Neural progenitor cell (in vitro differentiated cells): ENCODE measurements around the gene RAE1. TPM values are rescaled to one million over a fixed set of nuclear protein-coding genes. Genes with fewer than 3 reads are reported as not detected.
A peak's percentile ranks its signal among the peaks of the same experiment; 100 is the strongest.
"Not testable (repeated sequence)": the region's sequence is repeated elsewhere in the genome, so short reads cannot be mapped to it uniquely, and the experiment has no call there.

Source experiments
- DNase-seq: peaks from one replicate; pipeline ENCODE4 v3.0.0-alpha.2; 2016; ENCODE audit warnings: low spot score
- H2AFZ ChIP-seq: fragments of 200-600 bp; sonication (generic); replicated peaks from 2 replicates; pipeline ENCODE4 v1.6.1; 2016; ENCODE audit warnings: antibody characterized with exemption
- H3F3A ChIP-seq: fragments of 200-600 bp; sonication (generic); 2 replicates; pipeline ENCODE4 v1.6.1; 2016; ENCODE audit warnings: antibody characterized with exemption, low read depth
- H3K27ac ChIP-seq: fragments of 200-600 bp; sonication (generic); 2 replicates; pipeline ENCODE4 v1.5.1; 2016; ENCODE audit warnings: mild to moderate bottlenecking
- H3K27me3 ChIP-seq: fragments of 200-600 bp; sonication (generic); 2 replicates; pipeline ENCODE4 v1.6.1; 2016; ENCODE audit warnings: mild to moderate bottlenecking, moderate library complexity
- H3K36me3 ChIP-seq: fragments of 200-600 bp; sonication (generic); 2 replicates; pipeline ENCODE4 v1.5.1; 2016
- H3K4me1 ChIP-seq: fragments of 200-600 bp; sonication (generic); 2 replicates; pipeline ENCODE4 v1.6.1; 2016; ENCODE audit warnings: mixed run types
- H3K4me2 ChIP-seq: fragments of 200-600 bp; sonication (generic); 2 replicates; pipeline ENCODE4 v1.6.1; 2016
- H3K4me3 ChIP-seq: fragments of 200-600 bp; sonication (generic); 2 replicates; pipeline ENCODE4 v1.5.1; 2016
- H3K79me2 ChIP-seq: fragments of 200-600 bp; sonication (generic); 2 replicates; pipeline ENCODE4 v1.6.1; 2016; ENCODE audit warnings: low read depth
- H3K9ac ChIP-seq: fragments of 200-600 bp; sonication (generic); 2 replicates; pipeline ENCODE4 v1.6.1; 2016
- H3K9me3 ChIP-seq: fragments of 200-600 bp; sonication (generic); 2 replicates; pipeline ENCODE4 v1.5.1; 2016; ENCODE audit warnings: low read depth
- H4K20me1 ChIP-seq: fragments of 200-600 bp; sonication (generic); 2 replicates; pipeline ENCODE4 v1.6.1; 2016; ENCODE audit warnings: low read depth
- H3K27ac Mint-ChIP-seq: 3 replicates; pipeline ENCODE4 v1.8.0; 2021; ENCODE audit warnings: mixed read lengths
- H3K27me3 Mint-ChIP-seq: 2 replicates; pipeline ENCODE4 v1.8.0; 2022; ENCODE audit warnings: low read depth, mild to moderate bottlenecking, inconsistent platforms, moderate library complexity, mixed read lengths; ENCODE audit not compliant: insufficient read depth
- H3K36me3 Mint-ChIP-seq: 3 replicates; pipeline ENCODE4 v1.8.0; 2021; ENCODE audit warnings: mixed read lengths
- H3K4me1 Mint-ChIP-seq: 3 replicates; pipeline ENCODE4 v1.8.0; 2021; ENCODE audit warnings: mixed read lengths
- H3K4me3 Mint-ChIP-seq: 3 replicates; pipeline ENCODE4 v1.8.0; 2021; ENCODE audit warnings: mild to moderate bottlenecking, moderate library complexity, mixed read lengths
- H3K9me3 Mint-ChIP-seq: 3 replicates; pipeline ENCODE4 v1.8.0; 2020; ENCODE audit warnings: mixed read lengths
- EZH2 ChIP-seq: fragments of 200-600 bp; sonication (generic); IDR thresholded peaks from 2 replicates; pipeline ENCODE4 v1.6.1; 2017; ENCODE audit warnings: antibody characterized with exemption, mild to moderate bottlenecking, moderate library complexity
- EZH2phosphoT487 ChIP-seq: fragments of 200-600 bp; sonication (generic); IDR thresholded peaks from 2 replicates; pipeline ENCODE4 v1.6.1; 2017; ENCODE audit warnings: antibody characterized with exemption
- total RNA-seq: library from RNA; depleted of rRNA; stranded (reverse); fragments of >200 nt; gene quantifications from 2 replicates; pipeline ENCODE4 v1.2.3, GENCODE V29; 2015; ENCODE audit warnings: low replicate concordance
- TF ChIP-seq, protein P1 (sequence below): fragments of 200-600 bp; sonication (generic); IDR thresholded peaks from 2 replicates; pipeline ENCODE4 v1.5.1; 2017; ENCODE audit warnings: antibody characterized with exemption, mild to moderate bottlenecking

Gene RAE1
- total RNA-seq, 1 donor from 2014 or later: 77.6 TPM

DNA sequence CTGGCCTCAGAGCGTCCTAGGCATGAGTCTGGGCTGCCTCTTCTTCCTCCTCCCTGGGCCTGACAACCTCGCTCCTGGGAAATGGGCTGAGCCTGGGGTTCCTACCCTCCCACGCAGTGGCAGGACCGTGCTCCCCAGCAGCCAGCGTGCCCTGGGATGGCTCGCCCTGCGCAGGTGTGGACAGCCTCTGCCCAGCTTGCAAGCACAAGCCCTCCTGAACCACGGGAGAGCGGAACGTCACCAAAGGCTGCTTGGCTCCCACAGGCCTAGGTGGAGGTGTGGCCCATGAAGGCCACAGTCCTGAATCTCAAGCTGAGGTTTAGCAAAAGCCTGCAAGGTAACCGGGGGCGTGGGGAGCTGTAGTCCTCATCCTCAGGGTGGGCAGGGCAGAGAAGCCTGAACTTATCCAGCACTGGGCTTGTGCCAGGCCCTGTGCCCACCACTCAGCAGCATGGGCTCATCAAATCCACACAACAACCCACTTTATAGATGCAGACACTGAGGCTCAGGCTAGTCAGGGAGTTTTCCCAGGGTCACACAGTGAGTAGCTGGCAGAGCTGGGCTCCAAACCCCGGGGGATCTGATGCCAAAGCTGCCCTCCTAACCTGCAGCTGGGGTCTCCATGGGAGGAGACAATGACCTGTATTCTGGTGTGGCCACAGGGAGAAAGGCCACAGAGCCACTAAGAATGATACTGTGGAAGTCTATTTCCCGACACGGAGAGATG, 65.4 kb downstream of the RAE1 start:
- H4K20me1 ChIP-seq: no peaks in the 10 kb centered on the region
- no peak overlapping the region for H3K4me3 Mint-ChIP-seq
- DNase-seq: no peak
- H3K36me3 ChIP-seq: no peaks in the 10 kb centered on the region
- H3K9ac ChIP-seq: no peak overlapping the region
- H3K27ac Mint-ChIP-seq: peak overlapping the region; percentile 55
- H3K4me3 ChIP-seq: no peak overlapping the region
- no peaks in the 10 kb centered on the region for H3K36me3 Mint-ChIP-seq
- no peak overlapping the region for H3K4me2 ChIP-seq
- H3K9me3 ChIP-seq: no peaks in the 10 kb centered on the region
- TF ChIP-seq, protein P1, sequence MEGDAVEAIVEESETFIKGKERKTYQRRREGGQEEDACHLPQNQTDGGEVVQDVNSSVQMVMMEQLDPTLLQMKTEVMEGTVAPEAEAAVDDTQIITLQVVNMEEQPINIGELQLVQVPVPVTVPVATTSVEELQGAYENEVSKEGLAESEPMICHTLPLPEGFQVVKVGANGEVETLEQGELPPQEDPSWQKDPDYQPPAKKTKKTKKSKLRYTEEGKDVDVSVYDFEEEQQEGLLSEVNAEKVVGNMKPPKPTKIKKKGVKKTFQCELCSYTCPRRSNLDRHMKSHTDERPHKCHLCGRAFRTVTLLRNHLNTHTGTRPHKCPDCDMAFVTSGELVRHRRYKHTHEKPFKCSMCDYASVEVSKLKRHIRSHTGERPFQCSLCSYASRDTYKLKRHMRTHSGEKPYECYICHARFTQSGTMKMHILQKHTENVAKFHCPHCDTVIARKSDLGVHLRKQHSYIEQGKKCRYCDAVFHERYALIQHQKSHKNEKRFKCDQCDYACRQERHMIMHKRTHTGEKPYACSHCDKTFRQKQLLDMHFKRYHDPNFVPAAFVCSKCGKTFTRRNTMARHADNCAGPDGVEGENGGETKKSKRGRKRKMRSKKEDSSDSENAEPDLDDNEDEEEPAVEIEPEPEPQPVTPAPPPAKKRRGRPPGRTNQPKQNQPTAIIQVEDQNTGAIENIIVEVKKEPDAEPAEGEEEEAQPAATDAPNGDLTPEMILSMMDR: no peak
- TF ChIP-seq EZH2phosphoT487: no peak
- TF ChIP-seq EZH2: no peak
- no peaks in the 10 kb centered on the region for H3K79me2 ChIP-seq
- no peaks in the 10 kb centered on the region for H3K27me3 ChIP-seq
- no peak overlapping the region for H3K27ac ChIP-seq
- H3K27me3 Mint-ChIP-seq: peaks cover 11% of the 10 kb centered on the region
- peaks cover 3% of the 10 kb centered on the region for H3K4me1 Mint-ChIP-seq
- H3K9me3 Mint-ChIP-seq: no peaks in the 10 kb centered on the region
- peaks cover 2% of the 10 kb centered on the region for H3K4me1 ChIP-seq
- H2AFZ ChIP-seq: no peak overlapping the region
- H3F3A ChIP-seq: peaks cover 4% of the 10 kb centered on the region

DNA sequence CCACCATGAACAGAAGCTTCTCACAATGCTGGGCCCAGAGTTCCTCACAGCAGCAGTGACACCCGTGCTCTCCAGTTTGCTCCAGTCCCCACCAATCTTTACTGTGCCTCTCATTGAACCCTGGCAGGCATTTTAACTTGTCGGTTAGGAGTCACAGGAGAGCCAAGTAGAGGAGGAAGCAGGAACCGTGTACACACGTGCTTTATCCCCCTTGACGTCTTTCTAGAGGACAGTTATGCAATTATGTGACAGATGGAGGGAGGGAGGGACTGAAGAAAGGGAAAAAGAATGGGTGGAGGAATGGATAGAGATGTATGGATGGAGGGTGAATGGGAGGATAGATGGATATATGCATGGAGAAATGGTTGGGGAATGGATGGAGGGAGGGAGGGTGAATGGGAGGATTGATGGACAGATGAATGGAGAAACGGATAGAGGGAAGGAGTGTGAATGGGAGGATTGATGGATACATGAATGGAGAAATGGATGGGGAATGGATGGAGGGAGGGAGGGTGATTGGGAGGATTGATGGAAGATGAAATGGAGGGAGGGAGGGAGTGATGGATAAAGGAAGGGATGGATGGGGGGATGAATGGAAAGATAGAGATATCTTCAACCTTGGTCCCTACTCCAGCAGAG, 66.1 kb downstream of the RAE1 start:
- H3K4me2 ChIP-seq: no peak overlapping the region
- H3K4me1 ChIP-seq: peaks cover 2% of the 10 kb centered on the region
- no peaks in the 10 kb centered on the region for H3K36me3 Mint-ChIP-seq
- no peak for DNase-seq
- no peak overlapping the region for H2AFZ ChIP-seq
- H3K9me3 Mint-ChIP-seq: no peaks in the 10 kb centered on the region
- no peaks in the 10 kb centered on the region for H4K20me1 ChIP-seq
- H3K27me3 Mint-ChIP-seq: peaks cover 11% of the 10 kb centered on the region
- no peaks in the 10 kb centered on the region for H3K27me3 ChIP-seq
- no peak overlapping the region for H3K27ac ChIP-seq
- TF ChIP-seq, protein P1: no peak
- no peak for TF ChIP-seq EZH2
- TF ChIP-seq EZH2phosphoT487: no peak
- no peaks in the 10 kb centered on the region for H3K9me3 ChIP-seq
- peaks cover 3% of the 10 kb centered on the region for H3K4me1 Mint-ChIP-seq
- no peaks in the 10 kb centered on the region for H3K79me2 ChIP-seq
- H3K4me3 ChIP-seq: no peak overlapping the region
- H3K9ac ChIP-seq: no peak overlapping the region
- H3F3A ChIP-seq: peaks cover 4% of the 10 kb centered on the region
- H3K4me3 Mint-ChIP-seq: no peak overlapping the region
- no peaks in the 10 kb centered on the region for H3K36me3 ChIP-seq
- peak overlapping the region; percentile 20 for H3K27ac Mint-ChIP-seq

DNA sequence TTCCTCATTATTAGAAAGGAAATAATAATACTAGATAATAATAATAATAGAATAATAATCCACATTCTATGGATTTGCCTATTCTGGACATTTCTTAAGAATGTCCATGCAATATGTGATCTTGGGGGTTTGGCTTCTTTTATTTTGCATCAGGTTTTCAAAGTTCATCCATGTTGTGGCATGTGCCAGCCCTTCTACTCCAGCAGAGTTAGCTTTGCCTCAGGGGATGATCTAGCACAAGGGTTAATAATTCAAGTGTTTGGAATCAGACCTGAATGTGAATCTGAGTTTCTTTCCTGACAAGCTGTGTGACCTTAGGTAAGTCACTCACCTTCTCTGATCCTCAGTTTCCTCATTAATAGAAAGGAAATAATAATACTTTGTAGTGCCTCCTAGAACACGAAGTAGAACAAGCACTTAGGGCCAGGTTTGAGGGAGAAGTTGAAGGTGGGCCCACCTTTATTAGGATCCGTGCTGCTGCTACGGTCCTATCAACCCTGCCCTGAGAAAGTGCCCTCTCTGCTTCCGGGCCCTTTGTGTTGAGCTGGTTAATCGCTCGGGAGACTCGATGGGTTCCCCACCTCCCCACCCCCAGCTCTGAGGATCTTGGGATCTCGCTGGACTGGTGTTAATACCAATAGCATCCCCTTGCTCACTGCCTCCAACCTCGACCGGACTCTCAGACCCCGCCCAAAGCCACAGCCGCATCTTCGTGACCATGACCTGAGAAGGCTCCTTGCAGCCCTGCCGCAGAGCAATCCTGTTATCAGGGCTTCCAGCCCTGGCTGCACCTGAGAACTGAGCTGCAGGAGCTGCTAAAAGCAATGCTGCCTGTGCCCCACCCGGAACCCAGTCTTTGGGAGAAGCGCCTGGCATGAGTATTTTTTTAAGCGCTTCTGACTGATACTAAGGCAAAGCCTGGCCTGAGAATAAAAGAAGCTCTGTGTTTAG, 67.0 kb downstream of the RAE1 start:
- Histone ChIP-seq H3K4me1 (peaks cover 2% of the 10 kb centered on the region), H3K9me3 (no peaks in the 10 kb centered on the region), H3K36me3 (no peaks in the 10 kb centered on the region), H3K79me2 (no peaks in the 10 kb centered on the region), H3K4me2 (no peak overlapping the region), H3K4me3 (no peak overlapping the region), H4K20me1 (no peaks in the 10 kb centered on the region), H3K9ac (no peak overlapping the region), H2AFZ (no peak overlapping the region), H3K27ac (no peak overlapping the region), H3F3A (peaks cover 4% of the 10 kb centered on the region), H3K27me3 (no peaks in the 10 kb centered on the region)
- Mint-ChIP-seq H3K27me3 (peaks cover 11% of the 10 kb centered on the region), H3K36me3 (no peaks in the 10 kb centered on the region), H3K9me3 (no peaks in the 10 kb centered on the region), H3K27ac (no peak overlapping the region), H3K4me3 (peak overlapping the region; percentile 26), H3K4me1 (peaks cover 3% of the 10 kb centered on the region)
- TF ChIP-seq, protein P1: no peak
- TF ChIP-seq EZH2phosphoT487 (no peak), EZH2 (no peak)
- DNase-seq: no peak

DNA sequence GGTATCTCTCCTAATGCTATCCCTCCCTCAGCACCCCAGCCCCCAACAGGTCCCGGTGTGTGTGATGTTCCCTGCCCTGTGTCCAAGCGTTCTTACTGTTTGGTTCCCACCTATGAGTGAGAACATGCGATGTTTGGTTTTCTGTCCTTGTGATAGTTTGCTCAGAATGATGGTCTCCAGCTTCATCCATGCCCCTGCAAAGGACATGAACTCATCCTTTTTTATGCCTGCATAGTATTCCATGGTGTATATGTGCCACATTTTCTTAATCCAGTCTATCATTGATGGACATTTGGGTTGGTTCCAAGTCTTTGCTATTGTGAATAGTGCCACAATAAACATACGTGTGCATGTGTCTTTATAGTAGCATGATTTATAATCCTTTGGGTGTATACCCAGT, 68.4 kb downstream of the RAE1 start:
- not testable (repeated sequence) for H3K36me3 ChIP-seq, H3K4me3 Mint-ChIP-seq, H3K4me3 ChIP-seq, H2AFZ ChIP-seq, H3K9ac ChIP-seq, H4K20me1 ChIP-seq, H3K27ac Mint-ChIP-seq, H3K4me1 Mint-ChIP-seq, H3K36me3 Mint-ChIP-seq, H3K4me1 ChIP-seq, DNase-seq, H3K79me2 ChIP-seq, H3F3A ChIP-seq, H3K4me2 ChIP-seq, H3K9me3 ChIP-seq, H3K27me3 ChIP-seq, H3K9me3 Mint-ChIP-seq, H3K27ac ChIP-seq
- H3K27me3 Mint-ChIP-seq: peaks cover 11% of the 10 kb centered on the region
